Activated T-cell treated with anti-CD3 and anti-CD28 coated beads, Interleukin-2, amount 50 U/mL, for 48 hours (primary cell): ENCODE data around the gene S100A8.

Experiments
- DNase-seq, 2 experiments: peaks; one replicate each; pipeline ENCODE4 v3.0.0-alpha.2; 2020

S100A8 gene

GRCh38 chr1:153389973-153390879 is 647 bp downstream of the S100A8 start:
- no peak for DNase-seq

- DNase-seq: no peak
Measured at GRCh38 chr1:153389401-153389800, 1.5 kb downstream of the S100A8 start.

GRCh38 chr1:153387785-153388184 is 3.1 kb downstream of the S100A8 start:
- no peak for DNase-seq

- no peak for DNase-seq
Measured at GRCh38 chr1:153387001-153387400, 3.9 kb downstream of the S100A8 start.

- no peak for DNase-seq
Measured at GRCh38 chr1:153386500-153386901, 4.4 kb downstream of the S100A8 start.

GRCh38 chr1:153384958-153385580 is 5.8 kb downstream of the S100A8 start:
- DNase-seq: no peak

- DNase-seq: no peak
Measured at GRCh38 chr1:153380711-153381110, 10.2 kb downstream of the S100A8 start.

GRCh38 chr1:153379591-153379990 is 11.3 kb downstream of the S100A8 start:
- no peak for DNase-seq

- DNase-seq: no peak
Measured at GRCh38 chr1:153375511-153375910, 15.4 kb downstream of the S100A8 start, which contains the start of gene S100A12. S100A12 (minus strand) TSS chr1:153375621; CDS start chr1:153374592, 1,029 bp downstream.

GRCh38 chr1:153374071-153374470 is 16.8 kb downstream of the S100A8 start:
- no peak for DNase-seq

- no peak for DNase-seq
Measured at GRCh38 chr1:153372571-153372970, 18.3 kb downstream of the S100A8 start.

GRCh38 chr1:153371231-153371630 is 19.6 kb downstream of the S100A8 start:
- DNase-seq: no peak

GRCh38 chr1:153370146-153370545 is 20.7 kb downstream of the S100A8 start:
- DNase-seq: no peak

GRCh38 chr1:153368495-153368894 is 22.4 kb downstream of the S100A8 start:
- no peak for DNase-seq

GRCh38 chr1:153367090-153367489 is 23.8 kb downstream of the S100A8 start:
- no peak for DNase-seq

- DNase-seq: no peak
Measured at GRCh38 chr1:153366261-153366660, 24.6 kb downstream of the S100A8 start.

GRCh38 chr1:153365696-153366095 is 25.2 kb downstream of the S100A8 start:
- DNase-seq: no peak

- no peak for DNase-seq
Measured at GRCh38 chr1:153364766-153365666, 25.9 kb downstream of the S100A8 start.

- no peak for DNase-seq
Measured at GRCh38 chr1:153364156-153364555, 26.7 kb downstream of the S100A8 start.

GRCh38 chr1:153363641-153364040 is 27.2 kb downstream of the S100A8 start:
- no peak for DNase-seq

- no peak for DNase-seq
Measured at GRCh38 chr1:153362187-153362775, 28.6 kb downstream of the S100A8 start.

GRCh38 chr1:153361480-153362109 is 29.3 kb downstream of the S100A8 start:
- no peak for DNase-seq
